Ovary (tissue), 3 donors: ENCODE results near the gene DCTD.

Experiments used
- CTCF ChIP-seq, 3 donors: fragments of 450-650 bp in 2 of 3; fragments of 200-600 bp in 1 of 3; IDR thresholded peaks; one replicate each; pipeline versions ENCODE4 v1.5.1 to v1.8.0; 2016 to 2022; ENCODE audit warnings: antibody characterized with exemption in 3 of 3, mild to moderate bottlenecking in 1 of 3
- EP300 ChIP-seq: sonication (generic); formaldehyde crosslinking; IDR thresholded peaks from one replicate; pipeline ENCODE4 v1.6.1; 2017; ENCODE audit warnings: antibody characterized with exemption
- donor health status: DM: no; HTN: no; CAD: no.

DNA sequence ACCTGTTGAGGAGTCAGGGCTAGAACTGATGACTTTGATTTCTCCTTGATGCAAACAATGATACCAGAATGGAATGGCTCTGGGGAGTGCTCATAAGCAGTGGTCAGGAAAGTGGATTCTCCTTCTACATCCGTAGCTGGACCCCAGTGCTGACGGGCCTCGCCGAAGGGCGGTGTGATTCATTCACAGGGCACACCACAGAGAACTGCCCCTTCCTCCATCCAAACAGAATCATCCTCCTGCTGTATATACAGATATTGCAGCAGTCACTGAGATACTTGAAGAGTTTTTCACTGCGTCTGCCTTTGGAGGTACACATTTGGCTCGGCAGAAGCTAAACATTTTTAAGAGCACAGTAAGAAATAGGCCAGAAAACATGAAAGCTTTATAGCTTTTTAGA lies 7.3 kb upstream of the DCTD start:
- TF ChIP-seq CTCF (IDR thresholded peaks at IDR 0.05) (no peak), EP300 (no peak)
